SU-DHL-6 (cell line): ENCODE data around the gene RASL11A.

Source experiments
- EZH2phosphoT487 ChIP-seq: fragments of 200-600 bp; sonication (generic), shearing (Covaris generic); conservative IDR thresholded peaks from 2 replicates; pipeline ENCODE4 v1.6.1; 2018; ENCODE audit warnings: mild to moderate bottlenecking, antibody characterized with exemption, low read length, moderate library complexity, mixed read lengths
- TF ChIP-seq, protein P1 (sequence below): fragments of 200-600 bp; sonication (generic); IDR thresholded peaks from one replicate; pipeline ENCODE4 v1.5.1; 2017; ENCODE audit warnings: antibody characterized with exemption, mild to moderate bottlenecking, low read length, moderate library complexity; ENCODE audit not compliant: insufficient read depth, poor library complexity, severe bottlenecking

DNA sequence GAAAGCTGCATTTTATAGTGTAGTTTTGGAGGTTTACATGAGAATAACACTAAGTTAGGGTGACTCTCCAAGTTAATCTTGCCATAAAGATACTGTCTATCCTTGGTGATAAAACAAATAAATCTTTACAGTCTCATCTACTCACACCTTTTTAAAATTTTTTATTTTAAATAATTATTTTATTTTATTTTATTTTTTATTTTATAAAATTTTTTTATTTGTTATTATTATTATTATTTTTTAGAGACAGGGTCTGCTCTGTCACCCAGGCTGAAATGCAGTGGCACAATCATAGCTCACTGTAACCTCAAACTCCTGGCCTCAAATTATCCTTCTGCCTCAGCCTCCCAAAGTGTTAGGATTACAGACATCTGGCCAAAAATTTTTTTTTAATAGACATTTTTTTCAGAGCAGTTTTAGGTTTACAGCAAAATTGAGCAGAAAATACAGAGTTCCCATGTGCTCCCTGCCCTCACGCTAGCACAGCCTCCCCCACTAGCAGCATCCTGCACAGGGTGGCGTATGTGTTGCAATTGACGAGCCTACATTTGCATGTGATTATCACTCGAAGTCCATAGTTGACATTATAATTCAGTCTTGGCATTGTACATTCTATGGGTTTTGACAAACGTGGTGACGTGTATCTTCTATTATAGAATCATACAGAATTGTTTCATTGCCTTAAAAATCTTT lies 41.0 kb downstream of the RASL11A start:
- TF ChIP-seq, protein P1, sequence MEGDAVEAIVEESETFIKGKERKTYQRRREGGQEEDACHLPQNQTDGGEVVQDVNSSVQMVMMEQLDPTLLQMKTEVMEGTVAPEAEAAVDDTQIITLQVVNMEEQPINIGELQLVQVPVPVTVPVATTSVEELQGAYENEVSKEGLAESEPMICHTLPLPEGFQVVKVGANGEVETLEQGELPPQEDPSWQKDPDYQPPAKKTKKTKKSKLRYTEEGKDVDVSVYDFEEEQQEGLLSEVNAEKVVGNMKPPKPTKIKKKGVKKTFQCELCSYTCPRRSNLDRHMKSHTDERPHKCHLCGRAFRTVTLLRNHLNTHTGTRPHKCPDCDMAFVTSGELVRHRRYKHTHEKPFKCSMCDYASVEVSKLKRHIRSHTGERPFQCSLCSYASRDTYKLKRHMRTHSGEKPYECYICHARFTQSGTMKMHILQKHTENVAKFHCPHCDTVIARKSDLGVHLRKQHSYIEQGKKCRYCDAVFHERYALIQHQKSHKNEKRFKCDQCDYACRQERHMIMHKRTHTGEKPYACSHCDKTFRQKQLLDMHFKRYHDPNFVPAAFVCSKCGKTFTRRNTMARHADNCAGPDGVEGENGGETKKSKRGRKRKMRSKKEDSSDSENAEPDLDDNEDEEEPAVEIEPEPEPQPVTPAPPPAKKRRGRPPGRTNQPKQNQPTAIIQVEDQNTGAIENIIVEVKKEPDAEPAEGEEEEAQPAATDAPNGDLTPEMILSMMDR: no peak
- no peak for TF ChIP-seq EZH2phosphoT487
